Measurements from ENCODE around the gene CADM2. TPM values are rescaled to one million over a fixed set of nuclear protein-coding genes. Genes with fewer than 3 reads are reported as not detected.
A peak's percentile ranks its signal among the peaks of the same experiment; 100 is the strongest.

The CADM2 gene
- total and polyA plus RNA-seq, 2 experiments from 2014 or later: 13.3 to 47.5 TPM

GRCh38 chr3:85051786-85052185 lies 93.0 kb downstream of the CADM2 start:
- peaks cover 30% of the 10 kb centered on the region; the same call in 2 of the 3 replicates for H3K4me1 Mint-ChIP-seq
- TF ChIP-seq JUNB (IDR thresholded peaks at IDR 0.05; ENCODE audit: unreplicated experiment): no peak
- no peak for TF ChIP-seq CREB1 (CRISPR knock-in tag; IDR thresholded peaks at IDR 0.05; ENCODE audit: low read depth)
- TF ChIP-seq ETS1 (IDR thresholded peaks at IDR 0.05): no peak
- no peak for TF ChIP-seq CTCF (conservative IDR thresholded peaks at IDR 0.05; ENCODE audit: low read depth in 2 of 2)
- TF ChIP-seq ZNF331 (CRISPR knock-in tag; IDR thresholded peaks at IDR 0.05; ENCODE audit: low read depth): no peak
- no peak for TF ChIP-seq EZH2 (IDR thresholded peaks at IDR 0.05; ENCODE audit: low read depth, unreplicated experiment)
- TF ChIP-seq NANOG (IDR thresholded peaks at IDR 0.05; ENCODE audit: borderline replicate concordance): no peak
- TF ChIP-seq STAT1 (IDR thresholded peaks at IDR 0.05; ENCODE audit: unreplicated experiment): no peak
- TF ChIP-seq ZNF462 (CRISPR knock-in tag; IDR thresholded peaks at IDR 0.05): no peak
- TF ChIP-seq POLR2AphosphoS5 (IDR thresholded peaks at IDR 0.05; ENCODE audit: low read depth): no peak
- 0 out of 2 replicates have a peak overlapping the region, but pooled peaks have one; percentile 1 for H3K27ac Mint-ChIP-seq
- DNase-seq (ENCODE audit: low spot score) (no peak), ATAC-seq (no peak)
- H3K9me2 ChIP-seq (ENCODE audit: insufficient read depth): no peaks in the 10 kb centered on the region
- peaks cover 17% of the 10 kb centered on the region; the same call in 1 of the 2 replicates for H3K4me1 ChIP-seq (ENCODE audit: insufficient read depth)
- H3K27me3 ChIP-seq (ENCODE audit: insufficient read depth): no peaks in the 10 kb centered on the region
- H3K27ac ChIP-seq (ENCODE audit: low read depth): no peak overlapping the region
- no peak overlapping the region for H2AFZ ChIP-seq
- no peaks in the 10 kb centered on the region for H4K20me1 ChIP-seq (replicated peaks; ENCODE audit: insufficient read depth)
- no peaks in the 10 kb centered on the region for H3K36me3 ChIP-seq (ENCODE audit: insufficient read depth)
- no peaks in the 10 kb centered on the region; the same call in 2 of the 3 replicates for H3K9me3 Mint-ChIP-seq
- peaks cover 5% of the 10 kb centered on the region; the same call in 2 of the 3 replicates for H3K36me3 Mint-ChIP-seq (ENCODE audit: low read depth)
- no peak overlapping the region for H3K4me3 ChIP-seq
- no peaks in the 10 kb centered on the region for H3K79me2 ChIP-seq (replicated peaks; ENCODE audit: insufficient read depth)
- H3K27me3 Mint-ChIP-seq (ENCODE audit: insufficient read depth, low read depth, poor library complexity): no peaks in the 10 kb centered on the region
- H3K4me2 ChIP-seq: peak overlapping the region; percentile 33; the same call in 1 of the 2 replicates
- no peaks in the 10 kb centered on the region for H3F3A ChIP-seq (replicated peaks; ENCODE audit: low read depth)
- H3K4me3 Mint-ChIP-seq: no peak overlapping the region
